Putamen (tissue), 1 donor: ENCODE data around the gene TEX14.

Source experiments
- DNase-seq: peaks from one replicate; pipeline ENCODE4 v3.0.0-alpha.2; 2016; ENCODE audit warnings: low spot score

The TEX14 gene

DNA sequence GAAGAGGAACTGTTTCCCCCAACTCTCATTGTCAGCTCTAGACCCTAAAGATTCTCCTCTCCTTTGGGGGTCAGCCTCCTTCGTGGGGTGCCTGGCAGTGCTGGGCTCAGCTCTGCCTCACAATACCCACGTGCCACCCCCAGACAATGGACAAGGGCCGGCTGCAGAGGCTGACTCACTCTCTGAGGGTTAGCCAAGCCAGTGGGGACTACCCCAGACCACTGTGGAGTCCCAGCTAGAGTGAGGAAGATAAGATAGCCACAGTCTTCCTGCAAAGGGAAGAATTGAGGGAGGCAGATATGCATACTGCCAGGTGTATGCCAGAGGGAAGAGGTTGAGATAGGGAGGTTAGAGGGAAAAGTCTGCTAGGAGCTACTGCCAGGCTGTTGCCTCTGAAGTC, 163.9 kb downstream of the TEX14 start:
- DNase-seq: peak; percentile 94

DNA sequence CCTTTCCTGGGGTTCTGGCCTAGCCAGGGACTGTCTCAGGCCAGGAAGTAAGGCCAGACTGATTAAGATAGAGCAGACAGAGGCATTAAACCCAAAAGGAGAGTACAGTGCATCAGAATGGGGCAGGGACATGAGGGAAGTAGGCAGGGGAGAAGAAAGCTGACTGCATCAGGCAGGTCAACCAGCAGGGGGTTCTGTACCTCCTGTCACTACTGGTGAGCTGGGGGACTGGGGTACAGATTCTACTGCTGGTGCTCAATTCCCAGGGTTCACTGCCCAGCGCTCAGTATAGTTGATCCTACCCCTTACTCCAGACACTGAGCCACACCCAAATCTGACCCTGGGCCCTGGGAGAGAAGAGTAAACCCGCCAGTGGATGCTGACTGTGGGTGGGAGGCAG, 164.5 kb downstream of the TEX14 start:
- no peak for DNase-seq

- no peak for DNase-seq
Measured at GRCh38 chr17:58525239-58525638, 166.6 kb downstream of the TEX14 start.

DNA sequence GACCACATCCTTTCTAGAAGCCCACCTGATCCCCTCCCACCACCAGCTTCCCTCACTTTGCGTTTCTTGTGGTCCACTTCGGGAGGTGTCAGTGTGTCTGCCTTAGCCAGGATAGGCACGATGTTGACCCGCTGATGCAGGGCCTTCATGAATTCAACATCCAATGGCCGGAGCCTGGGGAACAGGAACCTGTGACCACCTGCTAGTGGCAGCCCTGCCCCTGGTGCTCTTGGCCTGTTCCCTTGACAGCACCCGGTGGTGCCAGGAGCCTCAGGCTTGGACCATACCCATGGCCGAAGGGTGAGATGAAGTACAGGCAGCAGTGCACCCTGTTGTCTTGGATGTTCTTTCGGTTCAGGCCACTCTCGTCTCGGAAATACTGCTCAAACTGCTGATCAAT, 170.2 kb downstream of the TEX14 start:
- DNase-seq: no peak

- no peak for DNase-seq
Measured at GRCh38 chr17:58520843-58521430, 170.9 kb downstream of the TEX14 start.

DNA sequence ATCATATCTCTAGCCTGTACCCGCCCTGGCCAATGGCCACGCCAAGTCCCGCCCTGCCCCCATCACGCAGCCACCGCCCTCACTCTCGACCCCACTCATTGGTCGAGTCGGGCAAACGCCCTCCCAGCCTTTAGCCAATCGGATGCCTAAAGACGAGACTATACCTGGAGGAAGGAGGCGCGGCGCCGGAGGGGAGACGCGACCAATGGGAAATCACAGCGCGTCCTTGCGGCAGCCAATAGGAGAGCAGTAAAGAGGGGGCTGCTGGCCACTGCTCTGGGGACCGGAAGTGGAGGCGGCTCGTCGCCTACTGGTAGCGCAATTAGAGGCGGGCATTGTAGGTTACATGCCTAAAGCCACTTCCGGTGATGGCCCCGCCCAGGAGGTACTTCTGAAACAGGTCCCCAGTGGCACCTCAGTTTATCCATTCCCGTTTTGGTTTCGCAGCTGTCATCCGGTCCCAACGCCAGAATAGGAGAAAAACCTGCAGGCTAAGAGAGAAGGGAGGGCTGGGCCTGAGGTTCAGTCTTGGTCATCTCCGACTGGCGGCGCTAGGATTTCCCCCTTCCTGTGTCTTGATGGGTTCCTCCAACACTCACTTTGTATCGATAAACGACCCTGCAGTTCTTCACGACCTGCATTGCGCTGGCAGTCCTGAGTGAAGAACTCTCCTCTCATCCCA, 173.8 kb downstream of the TEX14 start:
- peak; percentile 100 for DNase-seq

DNA sequence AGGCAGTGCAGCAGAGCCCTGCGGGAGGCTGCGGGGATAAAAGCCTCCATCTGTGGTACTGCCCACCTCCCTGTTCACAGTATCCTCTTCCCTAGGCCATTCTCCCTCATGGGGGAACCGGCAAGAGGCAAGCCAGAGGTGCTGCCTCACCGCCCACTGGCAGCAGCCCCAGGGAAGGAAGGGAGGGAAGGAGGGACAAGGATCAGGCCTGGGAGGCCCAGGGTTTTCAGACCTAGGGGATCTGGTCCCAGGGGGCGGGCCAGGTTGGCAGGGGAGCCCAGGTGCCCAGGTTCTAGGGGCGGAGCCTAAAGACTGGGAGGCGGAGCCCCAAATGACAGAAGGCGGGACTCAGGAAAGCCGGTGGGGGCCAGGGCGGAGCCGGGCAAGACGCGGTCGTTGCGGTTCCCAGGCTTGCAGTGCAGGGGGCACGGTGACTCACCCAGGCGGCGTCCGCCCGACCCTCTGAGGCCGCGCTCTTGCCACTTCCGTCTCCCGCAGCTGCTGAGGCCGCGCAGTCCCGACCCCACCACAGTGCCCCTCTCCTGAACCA, 174.4 kb downstream of the TEX14 start:
- DNase-seq: no peak

- no peak for DNase-seq
Measured at GRCh38 chr17:58516644-58517377, 175.0 kb downstream of the TEX14 start.

GRCh38 chr17:58515286-58515685, 176.6 kb downstream of the TEX14 start:
- DNase-seq: no peak

GRCh38 chr17:58514770-58515157, 177.1 kb downstream of the TEX14 start:
- DNase-seq: no peak

GRCh38 chr17:58513965-58514769, 177.7 kb downstream of the TEX14 start, which contains the start of gene MTMR4:
Gene MTMR4 (minus strand): TSS chr17:58514638. CDS start chr17:58514407, 231 bp downstream.
- DNase-seq: peak; percentile 88

DNA sequence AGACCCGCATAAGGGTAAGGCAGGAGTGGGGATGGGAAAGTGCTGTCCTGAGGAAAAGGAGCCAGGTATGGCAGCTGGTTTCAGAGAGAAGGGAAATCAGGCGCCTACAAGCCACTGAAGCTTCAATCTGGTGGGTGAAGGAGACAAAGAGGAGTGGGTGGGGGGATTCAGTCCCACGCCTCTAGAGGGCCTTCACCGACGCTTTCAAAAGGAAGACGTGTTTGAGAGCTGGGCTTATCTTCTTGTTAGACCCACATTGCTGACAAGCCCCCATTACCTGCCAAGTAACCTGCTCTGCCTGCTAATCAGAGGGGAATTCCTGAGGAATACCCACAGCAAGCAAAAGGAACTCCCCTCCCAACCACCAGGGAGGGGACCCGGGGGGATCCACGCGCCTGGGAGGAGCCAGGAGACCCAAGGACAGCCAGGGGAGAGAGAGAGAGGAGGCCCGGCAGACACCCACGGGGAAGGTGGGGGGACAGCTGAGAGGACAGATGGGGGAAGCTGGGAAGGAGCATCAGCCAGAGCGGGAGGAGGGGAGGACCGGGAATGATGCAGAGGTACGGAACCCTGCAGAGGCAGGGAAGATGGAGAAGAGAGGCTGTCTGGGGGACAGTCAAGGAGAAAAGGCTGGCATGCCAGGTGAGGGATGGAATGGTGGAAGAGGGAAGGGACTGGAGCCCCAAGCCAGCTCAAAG, 178.4 kb downstream of the TEX14 start:
- DNase-seq: no peak

DNA sequence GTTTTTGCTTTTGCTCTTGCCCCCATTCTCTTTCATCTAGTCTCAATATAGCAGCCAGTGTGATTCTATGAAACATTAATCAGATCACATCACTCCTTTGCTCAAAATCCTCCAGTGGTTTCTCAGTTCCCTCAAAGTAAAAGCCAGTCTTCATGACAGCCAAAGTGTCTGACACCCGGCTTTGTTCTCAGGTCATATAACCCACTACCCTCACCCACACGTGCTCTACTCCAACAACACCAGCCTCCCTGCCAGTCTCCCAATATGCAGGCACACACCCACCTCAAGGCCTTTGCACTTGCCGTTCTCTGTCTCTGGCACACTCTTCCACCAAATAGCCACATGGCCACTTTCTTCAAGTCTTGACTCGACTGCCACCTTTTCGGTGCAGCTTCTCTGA, 181.8 kb downstream of the TEX14 start:
- DNase-seq: no peak

- no peak for DNase-seq
Measured at GRCh38 chr17:58508341-58509067, 183.3 kb downstream of the TEX14 start.

- no peak for DNase-seq
Measured at GRCh38 chr17:58507123-58507634, 184.7 kb downstream of the TEX14 start.
